Activated gamma-delta T cell treated with anti-CD3 and anti-CD28 coated beads, Interleukin-2, amount 50 U/mL, for 16 hours (primary cell): Measurements from ENCODE around the gene CUBN.
A peak's percentile ranks its signal among the peaks of the same experiment; 100 is the strongest.
"Not testable (repeated sequence)": the region's sequence is repeated elsewhere in the genome, so short reads cannot be mapped to it uniquely, and the experiment has no call there.

Source experiments
- DNase-seq: peaks from one replicate; pipeline ENCODE4 v3.0.0-alpha.2; 2020; ENCODE audit warnings: low read depth

CUBN gene

DNA sequence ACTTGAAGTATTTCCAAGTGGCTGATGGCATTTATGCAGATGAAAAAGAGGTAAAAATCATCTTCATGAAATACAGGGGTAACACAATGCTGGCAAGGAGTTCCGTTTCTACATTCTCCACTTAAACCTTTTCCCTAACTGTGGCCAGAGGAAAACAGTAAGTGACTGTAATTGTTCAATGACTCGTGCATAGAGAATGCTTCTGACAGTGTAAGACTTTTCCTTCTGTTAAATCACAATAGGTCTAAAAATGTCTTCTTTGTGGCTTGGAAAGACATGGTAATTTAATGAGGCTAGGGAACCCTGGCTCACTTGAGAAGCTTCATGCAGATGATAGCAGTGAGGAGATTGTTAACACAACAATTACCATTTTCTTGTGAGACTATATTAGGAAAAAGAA lies 262.1 kb downstream of the CUBN start:
- no peak for DNase-seq

- DNase-seq, result no peak
Observed at GRCh38 chr10:16866541-16867275, 262.9 kb downstream of the CUBN start.

GRCh38 chr10:16865766-16866165 lies 263.8 kb downstream of the CUBN start:
- DNase-seq, result no peak

- no peak for DNase-seq
Observed at GRCh38 chr10:16863766-16864165, 265.8 kb downstream of the CUBN start.

GRCh38 chr10:16857419-16857818 lies 272.2 kb downstream of the CUBN start:
- DNase-seq, result no peak

GRCh38 chr10:16856567-16856966 lies 273.0 kb downstream of the CUBN start:
- DNase-seq, result no peak

DNA sequence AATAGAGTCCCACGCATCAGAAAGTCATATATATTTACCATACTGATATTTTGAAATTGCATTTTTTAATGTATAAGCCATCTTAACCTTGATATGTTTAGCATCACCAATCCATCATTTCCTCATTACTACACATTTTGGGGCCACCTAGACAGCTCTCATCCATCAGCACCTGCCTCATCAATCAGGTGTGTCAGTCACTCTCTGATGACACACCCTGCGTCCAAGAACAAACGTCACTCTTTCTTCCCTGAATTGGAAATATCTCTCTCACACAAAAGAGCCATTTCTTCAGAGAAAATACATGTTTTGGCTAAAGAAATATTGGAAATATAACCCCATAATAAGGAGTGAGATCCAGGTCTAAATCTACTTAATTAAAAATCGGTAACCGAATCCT lies 273.5 kb downstream of the CUBN start:
- DNase-seq, result no peak

- DNase-seq, result no peak
Observed at GRCh38 chr10:16854623-16855022, 275.0 kb downstream of the CUBN start.

- no peak for DNase-seq
Observed at GRCh38 chr10:16853809-16854208, 275.8 kb downstream of the CUBN start.

- no peak for DNase-seq
Observed at GRCh38 chr10:16853201-16853600, 276.4 kb downstream of the CUBN start.

DNA sequence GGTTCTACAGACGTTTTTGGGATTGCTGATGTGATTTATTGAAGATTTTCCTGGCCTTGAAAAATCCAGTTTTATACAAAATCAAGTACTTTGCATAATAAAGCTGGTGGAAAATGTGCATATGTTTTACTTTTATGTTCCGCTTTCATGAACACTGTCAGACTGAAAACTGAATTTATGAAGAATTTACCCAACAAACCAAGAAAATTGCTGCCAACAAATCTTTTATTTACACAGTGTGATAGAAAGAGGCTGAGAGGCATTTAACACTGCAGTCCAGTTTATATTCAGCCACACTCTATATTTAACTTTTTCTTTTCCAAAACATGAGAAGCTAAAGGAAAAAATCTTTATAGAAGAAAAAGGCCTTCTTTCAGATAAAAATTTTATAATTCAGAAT lies 277.0 kb downstream of the CUBN start:
- DNase-seq, result no peak

- no peak for DNase-seq
Observed at GRCh38 chr10:16848562-16849154, 281.0 kb downstream of the CUBN start.

- DNase-seq, result no peak
Observed at GRCh38 chr10:16847644-16848043, 282.0 kb downstream of the CUBN start.

GRCh38 chr10:16845248-16845647 lies 284.4 kb downstream of the CUBN start:
- DNase-seq, result no peak

DNA sequence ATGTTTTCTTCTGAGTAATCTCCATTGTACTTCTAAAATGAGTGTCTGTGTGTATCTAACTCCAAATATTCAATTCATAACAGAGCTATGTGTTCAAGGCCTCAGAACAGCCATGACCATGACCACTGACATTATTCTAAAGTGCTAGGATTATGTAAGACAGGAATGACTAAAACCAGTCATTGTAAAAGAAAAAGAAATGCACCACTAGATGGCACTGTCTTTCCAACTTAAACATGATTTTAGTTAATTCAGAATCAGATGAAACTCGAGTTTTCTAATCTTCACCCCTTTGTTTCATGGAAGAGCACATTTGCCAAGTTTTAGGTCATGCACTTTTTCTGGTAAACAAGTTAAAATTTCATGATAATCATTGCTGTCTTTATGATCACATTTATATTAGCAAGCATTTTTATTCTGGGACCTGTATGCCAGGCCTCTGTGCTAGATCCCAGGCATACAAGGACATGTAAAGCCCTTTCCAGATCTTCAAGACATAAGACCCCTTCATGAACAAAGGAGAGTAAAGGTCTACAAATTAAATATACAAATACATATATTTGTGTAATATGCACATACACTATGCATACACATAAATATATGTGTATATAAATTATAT lies 286.2 kb downstream of the CUBN start:
- DNase-seq, result no peak

DNA sequence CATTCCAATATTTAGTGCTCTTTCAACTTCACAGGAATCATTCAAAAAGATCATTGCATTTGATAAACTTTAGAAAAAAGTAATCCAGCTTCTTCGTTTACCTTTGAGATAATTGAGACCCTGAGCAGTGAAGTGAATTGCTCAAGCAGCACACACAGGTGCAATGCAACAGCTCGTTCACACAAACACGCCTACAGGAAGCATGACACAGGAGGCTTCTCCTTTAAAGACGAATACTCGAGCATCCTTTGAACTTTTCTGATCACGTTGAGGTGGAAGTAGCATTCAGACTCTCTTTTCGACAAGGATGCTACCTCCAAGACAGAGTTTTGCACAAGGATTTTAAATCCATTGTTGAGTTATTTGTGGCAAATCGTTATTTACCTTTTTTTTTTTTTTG lies 294.4 kb downstream of the CUBN start:
- DNase-seq, result no peak

- no peak for DNase-seq
Observed at GRCh38 chr10:16832351-16833080, 297.1 kb downstream of the CUBN start.

DNA sequence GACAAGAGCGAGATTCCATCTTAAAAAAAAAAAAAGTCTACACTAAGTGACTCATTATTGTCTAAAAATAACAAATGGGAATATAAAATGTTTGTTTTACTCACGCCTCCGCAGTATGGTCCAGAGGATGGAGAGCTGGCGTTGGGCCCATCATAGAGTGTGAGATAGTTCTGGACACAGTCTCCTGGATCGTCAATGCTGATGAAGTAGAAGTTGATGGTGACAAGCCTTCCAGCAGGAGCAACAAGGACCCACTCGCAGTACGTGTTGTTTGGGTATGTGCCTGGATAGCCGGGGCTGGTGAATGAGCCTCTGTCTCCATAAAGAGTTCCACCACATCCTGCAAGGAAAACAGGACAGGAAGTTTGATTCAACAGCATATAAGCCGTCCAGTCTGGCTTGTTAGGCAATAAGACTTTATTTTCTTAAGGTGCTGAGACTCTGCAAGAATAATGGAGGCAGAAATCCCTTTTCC lies 300.9 kb downstream of the CUBN start:
- DNase-seq, result no peak

- peak; percentile 41 for DNase-seq
Observed at GRCh38 chr10:16828114-16828568, 301.5 kb downstream of the CUBN start.

DNA sequence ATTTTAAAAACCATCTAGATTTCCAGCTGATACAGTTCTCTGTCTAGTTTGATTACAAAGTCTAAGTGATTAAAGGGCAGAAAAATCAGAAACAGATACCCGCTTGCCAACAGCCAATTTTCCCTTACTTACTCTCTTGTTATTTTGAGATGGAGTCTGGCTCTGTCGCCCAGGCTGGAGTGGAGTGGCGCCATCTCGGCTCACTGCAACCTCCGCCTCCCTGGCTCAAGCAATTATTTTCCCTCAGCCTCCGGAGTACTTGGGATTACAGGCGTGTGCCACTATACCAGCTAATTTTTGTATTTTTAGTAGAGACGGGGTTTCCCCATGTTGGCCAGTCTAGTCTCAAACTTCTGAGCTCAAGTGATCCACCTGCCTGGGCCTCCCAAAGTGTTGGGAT lies 302.1 kb downstream of the CUBN start:
- DNase-seq, result not testable (repeated sequence)

- DNase-seq, result no peak
Observed at GRCh38 chr10:16822726-16823360, 306.8 kb downstream of the CUBN start.

DNA sequence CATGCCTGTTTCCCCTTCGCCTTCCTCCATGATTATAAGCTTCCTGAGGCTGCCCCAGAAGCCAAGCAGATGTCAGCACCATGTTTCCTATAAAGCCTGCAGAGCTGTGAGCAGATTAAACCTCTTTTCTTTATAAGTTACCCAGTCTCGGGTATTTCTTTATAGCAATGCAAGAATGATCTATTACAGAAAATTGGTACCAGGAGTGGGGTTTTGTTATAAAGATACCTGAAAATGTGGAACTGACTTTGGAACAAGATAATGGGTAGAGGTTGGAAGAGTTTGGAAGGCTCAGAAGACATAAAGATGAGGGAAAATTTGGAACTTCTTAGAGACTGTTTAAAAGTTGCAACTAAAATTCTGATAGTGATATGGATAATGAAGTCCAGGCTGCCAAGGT lies 307.6 kb downstream of the CUBN start:
- no peak for DNase-seq
